ENCODE results near the gene SLC1A1. TPM values are rescaled to one million over a fixed set of nuclear protein-coding genes. Genes with fewer than 3 reads are reported as not detected.

SLC1A1 gene
- total and polyA plus RNA-seq, 4 donors = 0.33 to 86.0 (median 33.2) TPM

DNA sequence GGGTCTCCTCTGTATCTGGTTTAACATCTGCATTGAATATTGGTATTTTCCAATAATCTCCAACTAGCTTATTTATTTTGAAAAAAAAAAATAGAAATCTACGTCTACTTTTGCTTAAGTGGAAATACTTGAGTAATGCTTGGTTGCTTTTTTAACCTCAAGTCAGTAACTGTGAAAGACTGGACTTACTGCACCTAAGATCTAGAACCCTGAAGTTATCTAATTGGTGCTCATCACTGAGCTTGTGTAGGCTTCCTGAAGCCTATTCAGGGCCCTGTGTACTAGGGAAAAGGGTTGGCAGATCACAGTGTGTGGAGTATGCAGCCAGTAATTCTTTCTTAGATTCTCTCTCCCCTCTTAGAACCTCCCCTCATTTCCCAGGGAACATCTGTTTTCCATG is 16.2 kb downstream of the SLC1A1 start:
- peaks cover 0 to 1% (median 0%) of the 10 kb centered on the region in 4 donors for H3K36me3 ChIP-seq (ENCODE audit: control insufficient read depth in 4 of 4, insufficient read depth in 3 of 4, low read depth in 1 of 4, low read length in 3 of 4)
- 97% methylated on average over 1 of the region's 1 CpG for WGBS
- H3K27ac ChIP-seq (ENCODE audit: low read depth in 1 of 2, low read length in 2 of 2) = peak overlapping the region in 1 of 2 donors; percentile 38
- TF ChIP-seq HNF4A (conservative IDR thresholded peaks at IDR 0.05) (no peak), TAF1 (conservative IDR thresholded peaks at IDR 0.05) (no peak), NR2F2 (IDR thresholded peaks at IDR 0.05) (no peak), ATF3 (IDR thresholded peaks at IDR 0.05) (no peak), SP1 (IDR thresholded peaks at IDR 0.05) (no peak), REST (IDR thresholded peaks at IDR 0.05) (no peak), MAX (IDR thresholded peaks at IDR 0.05) (no peak)
- TF ChIP-seq, protein P1, sequence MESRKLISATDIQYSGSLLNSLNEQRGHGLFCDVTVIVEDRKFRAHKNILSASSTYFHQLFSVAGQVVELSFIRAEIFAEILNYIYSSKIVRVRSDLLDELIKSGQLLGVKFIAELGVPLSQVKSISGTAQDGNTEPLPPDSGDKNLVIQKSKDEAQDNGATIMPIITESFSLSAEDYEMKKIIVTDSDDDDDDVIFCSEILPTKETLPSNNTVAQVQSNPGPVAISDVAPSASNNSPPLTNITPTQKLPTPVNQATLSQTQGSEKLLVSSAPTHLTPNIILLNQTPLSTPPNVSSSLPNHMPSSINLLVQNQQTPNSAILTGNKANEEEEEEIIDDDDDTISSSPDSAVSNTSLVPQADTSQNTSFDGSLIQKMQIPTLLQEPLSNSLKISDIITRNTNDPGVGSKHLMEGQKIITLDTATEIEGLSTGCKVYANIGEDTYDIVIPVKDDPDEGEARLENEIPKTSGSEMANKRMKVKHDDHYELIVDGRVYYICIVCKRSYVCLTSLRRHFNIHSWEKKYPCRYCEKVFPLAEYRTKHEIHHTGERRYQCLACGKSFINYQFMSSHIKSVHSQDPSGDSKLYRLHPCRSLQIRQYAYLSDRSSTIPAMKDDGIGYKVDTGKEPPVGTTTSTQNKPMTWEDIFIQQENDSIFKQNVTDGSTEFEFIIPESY (IDR thresholded peaks at IDR 0.05) = no peak
- TF ChIP-seq, protein P2, sequence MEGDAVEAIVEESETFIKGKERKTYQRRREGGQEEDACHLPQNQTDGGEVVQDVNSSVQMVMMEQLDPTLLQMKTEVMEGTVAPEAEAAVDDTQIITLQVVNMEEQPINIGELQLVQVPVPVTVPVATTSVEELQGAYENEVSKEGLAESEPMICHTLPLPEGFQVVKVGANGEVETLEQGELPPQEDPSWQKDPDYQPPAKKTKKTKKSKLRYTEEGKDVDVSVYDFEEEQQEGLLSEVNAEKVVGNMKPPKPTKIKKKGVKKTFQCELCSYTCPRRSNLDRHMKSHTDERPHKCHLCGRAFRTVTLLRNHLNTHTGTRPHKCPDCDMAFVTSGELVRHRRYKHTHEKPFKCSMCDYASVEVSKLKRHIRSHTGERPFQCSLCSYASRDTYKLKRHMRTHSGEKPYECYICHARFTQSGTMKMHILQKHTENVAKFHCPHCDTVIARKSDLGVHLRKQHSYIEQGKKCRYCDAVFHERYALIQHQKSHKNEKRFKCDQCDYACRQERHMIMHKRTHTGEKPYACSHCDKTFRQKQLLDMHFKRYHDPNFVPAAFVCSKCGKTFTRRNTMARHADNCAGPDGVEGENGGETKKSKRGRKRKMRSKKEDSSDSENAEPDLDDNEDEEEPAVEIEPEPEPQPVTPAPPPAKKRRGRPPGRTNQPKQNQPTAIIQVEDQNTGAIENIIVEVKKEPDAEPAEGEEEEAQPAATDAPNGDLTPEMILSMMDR (IDR thresholded peaks at IDR 0.05; ENCODE audit: low read depth, low read length, missing input control) = no peak
- H3K9ac ChIP-seq (ENCODE audit: low read depth in 1 of 2, low read length in 2 of 2) = no peak overlapping the region
- peaks cover 21 to 77% (median 68%) of the 10 kb centered on the region in 4 donors for H3K4me1 ChIP-seq (ENCODE audit: control insufficient read depth in 4 of 4, insufficient read depth in 4 of 4, low read length in 3 of 4)
- no peak for DNase-seq (ENCODE audit: low spot score)
- peaks cover 0 to 2% (median 0%) of the 10 kb centered on the region in 4 donors for H3K9me3 ChIP-seq (ENCODE audit: control insufficient read depth in 4 of 4, low read length in 3 of 4)
- no peak overlapping the region for H3K4me3 ChIP-seq (ENCODE audit: low read depth in 1 of 3, low read length in 3 of 3)
- no peaks in the 10 kb centered on the region for H3K27me3 ChIP-seq (ENCODE audit: control insufficient read depth in 4 of 4, insufficient read depth in 4 of 4, low read length in 3 of 4)

GRCh38 chr9:4507306-4508130 is 17.2 kb downstream of the SLC1A1 start:
- peaks cover 17 to 69% (median 59%) of the 10 kb centered on the region in 4 donors for H3K4me1 ChIP-seq (ENCODE audit: control insufficient read depth in 4 of 4, insufficient read depth in 4 of 4, low read length in 3 of 4)
- DNase-seq (ENCODE audit: low spot score) = no peak
- H3K27ac ChIP-seq (ENCODE audit: low read depth in 1 of 2, low read length in 2 of 2) = peak overlapping the region; percentile 60 to 79
- no peaks in the 10 kb centered on the region for H3K27me3 ChIP-seq (ENCODE audit: control insufficient read depth in 4 of 4, insufficient read depth in 4 of 4, low read length in 3 of 4)
- no peak overlapping the region for H3K9ac ChIP-seq (ENCODE audit: low read depth in 1 of 2, low read length in 2 of 2)
- no peak overlapping the region for H3K4me3 ChIP-seq (ENCODE audit: low read depth in 1 of 3, low read length in 3 of 3)
- H3K36me3 ChIP-seq (ENCODE audit: control insufficient read depth in 4 of 4, insufficient read depth in 3 of 4, low read depth in 1 of 4, low read length in 3 of 4) = no peaks in the 10 kb centered on the region
- peaks cover 0 to 2% (median 0%) of the 10 kb centered on the region in 4 donors for H3K9me3 ChIP-seq (ENCODE audit: control insufficient read depth in 4 of 4, low read length in 3 of 4)
- 62% methylated on average over 9 of the region's 9 CpGs for WGBS
- TF ChIP-seq HNF4G (IDR thresholded peaks at IDR 0.05) (no peak), TAF1 (conservative IDR thresholded peaks at IDR 0.05) (no peak), RXRA (IDR thresholded peaks at IDR 0.05) (no peak), JUND (IDR thresholded peaks at IDR 0.05) (no peak), EGR1 (IDR thresholded peaks at IDR 0.05; ENCODE audit: low read depth in 2 of 2) (no peak), MAX (IDR thresholded peaks at IDR 0.05) (no peak), YY1 (IDR thresholded peaks at IDR 0.05) (no peak), FOXA1 (IDR thresholded peaks at IDR 0.05) (no peak), SP1 (IDR thresholded peaks at IDR 0.05) (no peak), RAD21 (IDR thresholded peaks at IDR 0.05) (no peak), ATF3 (IDR thresholded peaks at IDR 0.05) (no peak)
- TF ChIP-seq, protein P1 (IDR thresholded peaks at IDR 0.05) = no peak
